ENCODE data around the gene GAB3.

GRCh38 chrX:154751669-154752271, 893 bp upstream of the GAB3 start:
- TF ChIP-seq PATZ1 (CRISPR knock-in tag; IDR thresholded peaks at IDR 0.05; ENCODE audit: borderline replicate concordance) (no peak), ZC3H10 (CRISPR knock-in tag; IDR thresholded peaks at IDR 0.05) (no peak), POU6F1 (CRISPR knock-in tag; IDR thresholded peaks at IDR 0.05; ENCODE audit: borderline replicate concordance, low read depth) (no peak), RARB (CRISPR knock-in tag; IDR thresholded peaks at IDR 0.05) (no peak), TCF4 (CRISPR knock-in tag; IDR thresholded peaks at IDR 0.05; ENCODE audit: borderline replicate concordance) (no peak)
